ENCODE data around the gene DDX23.

DNA sequence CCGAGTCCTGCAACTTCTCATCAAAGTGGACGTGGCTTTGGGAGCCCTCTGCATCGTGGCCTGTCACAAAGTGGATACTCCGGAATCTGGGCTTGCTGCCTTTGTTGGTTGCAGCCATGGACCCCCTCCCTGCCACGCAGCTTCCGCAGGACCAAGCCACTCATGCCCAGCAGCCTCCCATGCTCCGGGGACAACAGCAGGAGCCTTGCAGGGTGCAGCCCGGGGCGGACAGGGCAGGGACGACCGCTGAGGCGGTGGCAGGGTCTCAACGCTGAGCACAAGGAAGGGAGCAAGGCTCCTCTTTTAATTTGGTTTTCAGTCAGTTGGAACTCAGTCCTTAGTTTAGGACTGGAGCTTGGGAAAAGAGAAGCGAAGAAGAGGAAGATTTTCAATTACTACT lies 51.0 kb downstream of the DDX23 start:
- TF ChIP-seq POLR2AphosphoS5 (IDR thresholded peaks at IDR 0.05) = no peak
- no peak for TF ChIP-seq EP300 (IDR thresholded peaks at IDR 0.05)
- TF ChIP-seq, protein P1, sequence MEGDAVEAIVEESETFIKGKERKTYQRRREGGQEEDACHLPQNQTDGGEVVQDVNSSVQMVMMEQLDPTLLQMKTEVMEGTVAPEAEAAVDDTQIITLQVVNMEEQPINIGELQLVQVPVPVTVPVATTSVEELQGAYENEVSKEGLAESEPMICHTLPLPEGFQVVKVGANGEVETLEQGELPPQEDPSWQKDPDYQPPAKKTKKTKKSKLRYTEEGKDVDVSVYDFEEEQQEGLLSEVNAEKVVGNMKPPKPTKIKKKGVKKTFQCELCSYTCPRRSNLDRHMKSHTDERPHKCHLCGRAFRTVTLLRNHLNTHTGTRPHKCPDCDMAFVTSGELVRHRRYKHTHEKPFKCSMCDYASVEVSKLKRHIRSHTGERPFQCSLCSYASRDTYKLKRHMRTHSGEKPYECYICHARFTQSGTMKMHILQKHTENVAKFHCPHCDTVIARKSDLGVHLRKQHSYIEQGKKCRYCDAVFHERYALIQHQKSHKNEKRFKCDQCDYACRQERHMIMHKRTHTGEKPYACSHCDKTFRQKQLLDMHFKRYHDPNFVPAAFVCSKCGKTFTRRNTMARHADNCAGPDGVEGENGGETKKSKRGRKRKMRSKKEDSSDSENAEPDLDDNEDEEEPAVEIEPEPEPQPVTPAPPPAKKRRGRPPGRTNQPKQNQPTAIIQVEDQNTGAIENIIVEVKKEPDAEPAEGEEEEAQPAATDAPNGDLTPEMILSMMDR (IDR thresholded peaks at IDR 0.05) = no peak
